Fibroblast of the aortic adventitia (primary cell): ENCODE results near the gene ALDH1A3. TPM values are rescaled to one million over a fixed set of nuclear protein-coding genes. Genes with fewer than 3 reads are reported as not detected.

Experiments used
- DNase-seq: peaks from one replicate; pipeline ENCODE4 v3.0.0-alpha.2; 2010; ENCODE audit warnings: low read depth
- H3K4me3 ChIP-seq: 2 replicates; pipeline ENCODE4 v1.5.1; 2011; ENCODE audit warnings: low read depth, mild to moderate bottlenecking, control low read depth, low read length, moderate library complexity
- CTCF ChIP-seq: IDR thresholded peaks from 2 replicates; pipeline ENCODE4 v1.5.1; 2011; ENCODE audit warnings: mild to moderate bottlenecking, low read length, control low read depth, inconsistent platforms; ENCODE audit not compliant: insufficient read depth
- small RNA-seq: library from RNA; depleted of rRNA; stranded (forward); fragments of <200 nt; gene quantifications from one replicate; pipeline ENCODE3, GENCODE V24; 2012
- total RNA-seq: library from RNA; depleted of rRNA; stranded (reverse); fragments of >200 nt; gene quantifications from 2 replicates; pipeline ENCODE4 v1.2.3, GENCODE V29; 2012; ENCODE audit warnings: low replicate concordance

ALDH1A3 gene
- total RNA-seq, 1 donor: 189 TPM

GRCh38 chr15:100959066-100960050, 79.7 kb downstream of the ALDH1A3 start:
- TF ChIP-seq CTCF: no peak
- no peak overlapping the region for H3K4me3 ChIP-seq
- DNase-seq: no peak

Small RNAs within 50 kb of the gene (small RNA-seq; reads per million reads assigned to genes)
- gene AC015712.3: not detected

Other genes with a start within 250 kb of the ALDH1A3 start
- gene LRRK1, start 39.5 kb downstream of the ALDH1A3 start, total RNA-seq: 18.0 and 26.4 TPM in 2 replicates